B cell (primary cell): ENCODE data around the gene TGFBR3.

Experiments used
- EZH2 ChIP-seq: IDR thresholded peaks from 2 replicates; pipeline ENCODE4 v1.6.1; 2012; ENCODE audit warnings: borderline replicate concordance, low read depth, mild to moderate bottlenecking, moderate library complexity, low read length; ENCODE audit not compliant: insufficient read depth, poor library complexity, severe bottlenecking
- TF ChIP-seq, protein P1 (sequence below): fragments of 200-600 bp; IDR thresholded peaks from one replicate; pipeline ENCODE4 v1.8.0; 2022; ENCODE audit warnings: antibody characterized with exemption, mild to moderate bottlenecking

DNA sequence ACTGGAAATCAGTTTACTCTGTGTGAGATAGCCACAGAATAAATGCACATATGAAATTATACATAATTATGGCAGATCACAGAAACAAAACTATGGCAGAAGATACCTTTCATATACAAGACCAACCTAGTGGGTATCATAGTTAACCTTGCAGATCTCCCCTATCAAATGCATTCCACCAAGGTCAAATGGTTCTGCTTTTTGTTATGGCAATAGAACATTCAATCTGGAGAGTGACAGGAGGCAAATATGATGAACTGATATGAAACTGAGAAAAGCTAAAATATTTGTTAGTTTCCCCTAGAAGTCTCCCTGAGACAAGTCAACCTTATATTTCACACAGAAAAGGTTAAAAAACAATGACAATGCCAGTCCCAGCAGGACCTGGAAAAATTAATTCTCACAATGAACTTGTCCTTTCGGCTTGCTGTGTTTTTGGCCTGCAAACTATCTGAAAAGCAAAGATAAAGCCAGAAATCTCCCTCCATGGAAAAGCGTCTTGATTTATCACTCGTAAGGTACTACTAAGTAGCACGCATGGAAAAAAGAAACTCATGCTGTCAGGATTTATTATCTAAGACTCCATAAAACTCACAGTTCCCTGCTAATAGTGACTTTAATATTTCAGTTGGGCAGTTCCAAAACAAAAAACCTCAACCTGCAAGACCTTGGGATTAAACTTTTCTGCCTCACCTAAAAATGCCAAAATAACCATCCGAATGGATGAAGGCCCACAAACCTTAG lies 174.3 kb downstream of the TGFBR3 start:
- no peak for TF ChIP-seq EZH2
- TF ChIP-seq, protein P1, sequence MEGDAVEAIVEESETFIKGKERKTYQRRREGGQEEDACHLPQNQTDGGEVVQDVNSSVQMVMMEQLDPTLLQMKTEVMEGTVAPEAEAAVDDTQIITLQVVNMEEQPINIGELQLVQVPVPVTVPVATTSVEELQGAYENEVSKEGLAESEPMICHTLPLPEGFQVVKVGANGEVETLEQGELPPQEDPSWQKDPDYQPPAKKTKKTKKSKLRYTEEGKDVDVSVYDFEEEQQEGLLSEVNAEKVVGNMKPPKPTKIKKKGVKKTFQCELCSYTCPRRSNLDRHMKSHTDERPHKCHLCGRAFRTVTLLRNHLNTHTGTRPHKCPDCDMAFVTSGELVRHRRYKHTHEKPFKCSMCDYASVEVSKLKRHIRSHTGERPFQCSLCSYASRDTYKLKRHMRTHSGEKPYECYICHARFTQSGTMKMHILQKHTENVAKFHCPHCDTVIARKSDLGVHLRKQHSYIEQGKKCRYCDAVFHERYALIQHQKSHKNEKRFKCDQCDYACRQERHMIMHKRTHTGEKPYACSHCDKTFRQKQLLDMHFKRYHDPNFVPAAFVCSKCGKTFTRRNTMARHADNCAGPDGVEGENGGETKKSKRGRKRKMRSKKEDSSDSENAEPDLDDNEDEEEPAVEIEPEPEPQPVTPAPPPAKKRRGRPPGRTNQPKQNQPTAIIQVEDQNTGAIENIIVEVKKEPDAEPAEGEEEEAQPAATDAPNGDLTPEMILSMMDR: no peak
